Natural killer cell treated with Interleukin-12 subunit alpha and Interleukin-12 subunit beta and Interleukin-15 and Interleukin-18, amount 100 ng/mL, for 72 hours (primary cell): ENCODE measurements around the gene GMDS. TPM values are rescaled to one million over a fixed set of nuclear protein-coding genes. Genes with fewer than 3 reads are reported as not detected.

ENCODE experiments used
- ATAC-seq, 2 donors: fragments of 150-1000 bp; cut with Tn5 transposase in 1 of 2; sonication (Bioruptor Pico), chemical (Tn5 transposase) in 1 of 2; 2 replicates each; pipeline ENCODE4 v1.10.0; 2021
- DNase-seq: peaks from one replicate; pipeline ENCODE4 v3.0.0; 2022; ENCODE audit warnings: low spot score
- H3K27ac Mint-ChIP-seq, 2 donors: 1 replicate in 1 of 2; 2 replicates in 1 of 2; pipeline ENCODE4 v1.8.0; 2022; ENCODE audit warnings: mixed read lengths in 2 of 2, mild to moderate bottlenecking in 1 of 2, moderate library complexity in 1 of 2
- H3K27me3 Mint-ChIP-seq, 2 donors: 1 replicate in 1 of 2; 2 replicates in 1 of 2; pipeline ENCODE4 v1.8.0; 2022; ENCODE audit warnings: mixed read lengths in 2 of 2
- H3K36me3 Mint-ChIP-seq: one replicate; pipeline ENCODE4 v1.8.0; 2022; ENCODE audit warnings: mixed read lengths
- H3K4me1 Mint-ChIP-seq, 2 donors: 1 replicate in 1 of 2; 2 replicates in 1 of 2; pipeline ENCODE4 v1.8.0; 2022; ENCODE audit warnings: low read depth in 2 of 2, mixed read lengths in 2 of 2, mild to moderate bottlenecking in 1 of 2
- H3K4me3 Mint-ChIP-seq: one replicate; pipeline ENCODE4 v1.8.0; 2022; ENCODE audit warnings: mixed read lengths
- H3K9me3 Mint-ChIP-seq: 2 replicates; pipeline ENCODE4 v1.8.0; 2022; ENCODE audit warnings: mixed read lengths
- total RNA-seq, 2 donors: library from RNA; stranded (reverse); gene quantifications; one replicate each; pipeline ENCODE4 v1.2.3, GENCODE V29; 2022

The GMDS gene
- total RNA-seq, 2 donors from 2014 or later: 23.7 to 39.4 TPM

- H3K4me1 Mint-ChIP-seq: peaks cover 7 to 10% of the 10 kb centered on the region in 2 donors
- peaks cover 27 to 33% of the 10 kb centered on the region in 2 donors for H3K27me3 Mint-ChIP-seq
- H3K4me3 Mint-ChIP-seq: no peak overlapping the region
- ATAC-seq (no peak), DNase-seq (no peak)
- peaks cover 6% of the 10 kb centered on the region for H3K36me3 Mint-ChIP-seq
- H3K27ac Mint-ChIP-seq: no peak overlapping the region
- no peaks in the 10 kb centered on the region for H3K9me3 Mint-ChIP-seq
Measured at GRCh38 chr6:1620504-1621069, 624.8 kb downstream of the GMDS start.

DNA sequence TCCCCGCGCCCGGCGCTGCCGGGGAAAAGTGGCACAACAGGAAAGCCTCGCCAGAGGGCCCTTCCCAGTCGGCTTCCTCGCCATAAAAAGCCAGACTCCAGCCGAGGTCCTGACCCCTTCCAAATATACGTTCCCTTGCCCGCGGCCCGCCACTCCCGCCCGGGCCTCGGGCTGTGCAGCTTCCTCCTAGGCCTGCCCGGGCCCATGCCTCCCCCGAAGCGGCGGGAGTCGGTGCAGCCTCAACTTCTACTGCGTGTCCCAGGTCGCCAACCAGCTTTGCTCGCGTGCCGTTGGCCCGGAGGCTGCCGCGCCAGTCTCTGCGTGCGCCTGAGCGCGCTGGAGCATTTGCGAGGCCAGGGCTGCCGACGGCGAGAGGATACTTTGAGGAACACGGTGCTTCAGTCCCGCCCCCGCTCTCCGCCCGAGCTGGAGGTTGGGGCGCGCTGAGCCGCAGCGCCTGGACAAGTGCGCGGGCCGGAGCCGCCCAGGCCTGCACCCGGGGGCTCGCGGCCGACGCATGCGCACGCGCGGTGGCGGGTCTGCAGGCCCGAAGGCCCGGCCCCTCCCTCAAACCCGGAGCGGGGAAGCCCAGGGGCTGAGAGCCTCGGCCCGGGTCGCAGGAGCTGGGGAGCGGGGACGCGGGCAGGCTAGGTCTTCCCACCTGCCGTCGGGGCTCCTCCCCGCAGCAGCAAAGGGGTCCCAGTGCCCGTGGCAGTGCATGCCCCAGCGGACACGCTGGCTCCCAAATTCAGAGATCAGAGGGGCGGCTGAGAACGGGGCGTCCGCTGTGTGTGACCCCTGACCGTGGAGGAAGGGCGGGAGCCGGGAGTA lies 625.5 kb downstream of the GMDS start:
- H3K27me3 Mint-ChIP-seq: peaks cover 21 to 27% of the 10 kb centered on the region in 2 donors
- peaks cover 0 to 3% of the 10 kb centered on the region in 2 donors for H3K4me1 Mint-ChIP-seq
- DNase-seq: no peak
- no peak overlapping the region for H3K27ac Mint-ChIP-seq
- peaks cover 6% of the 10 kb centered on the region for H3K36me3 Mint-ChIP-seq
- no peak for ATAC-seq
- H3K9me3 Mint-ChIP-seq: no peaks in the 10 kb centered on the region
- H3K4me3 Mint-ChIP-seq: no peak overlapping the region

- peaks cover 6% of the 10 kb centered on the region for H3K36me3 Mint-ChIP-seq
- H3K9me3 Mint-ChIP-seq: no peaks in the 10 kb centered on the region
- ATAC-seq (no peak), DNase-seq (no peak)
- H3K27ac Mint-ChIP-seq: no peak overlapping the region
- peaks cover 21 to 27% of the 10 kb centered on the region in 2 donors for H3K27me3 Mint-ChIP-seq
- no peak overlapping the region for H3K4me3 Mint-ChIP-seq
- H3K4me1 Mint-ChIP-seq: peaks cover 0 to 3% of the 10 kb centered on the region in 2 donors
Measured at GRCh38 chr6:1619098-1619672, 626.2 kb downstream of the GMDS start.

- no peak overlapping the region for H3K27ac Mint-ChIP-seq
- peaks cover 6% of the 10 kb centered on the region for H3K36me3 Mint-ChIP-seq
- DNase-seq: no peak
- H3K4me3 Mint-ChIP-seq: no peak overlapping the region
- ATAC-seq: no peak
- no peaks in the 10 kb centered on the region for H3K9me3 Mint-ChIP-seq
- peaks cover 0 to 3% of the 10 kb centered on the region in 2 donors for H3K4me1 Mint-ChIP-seq
- H3K27me3 Mint-ChIP-seq: peaks cover 23 to 24% of the 10 kb centered on the region in 2 donors
Measured at GRCh38 chr6:1618311-1619097, 626.9 kb downstream of the GMDS start.

- no peak overlapping the region for H3K27ac Mint-ChIP-seq
- H3K4me1 Mint-ChIP-seq: peaks cover 3 to 7% of the 10 kb centered on the region in 2 donors
- peaks cover 6% of the 10 kb centered on the region for H3K36me3 Mint-ChIP-seq
- H3K9me3 Mint-ChIP-seq: no peaks in the 10 kb centered on the region
- H3K4me3 Mint-ChIP-seq: no peak overlapping the region
- DNase-seq: no peak
- ATAC-seq: no peak
- peaks cover 24 to 31% of the 10 kb centered on the region in 2 donors for H3K27me3 Mint-ChIP-seq
Measured at GRCh38 chr6:1617466-1618310, 627.7 kb downstream of the GMDS start.

DNA sequence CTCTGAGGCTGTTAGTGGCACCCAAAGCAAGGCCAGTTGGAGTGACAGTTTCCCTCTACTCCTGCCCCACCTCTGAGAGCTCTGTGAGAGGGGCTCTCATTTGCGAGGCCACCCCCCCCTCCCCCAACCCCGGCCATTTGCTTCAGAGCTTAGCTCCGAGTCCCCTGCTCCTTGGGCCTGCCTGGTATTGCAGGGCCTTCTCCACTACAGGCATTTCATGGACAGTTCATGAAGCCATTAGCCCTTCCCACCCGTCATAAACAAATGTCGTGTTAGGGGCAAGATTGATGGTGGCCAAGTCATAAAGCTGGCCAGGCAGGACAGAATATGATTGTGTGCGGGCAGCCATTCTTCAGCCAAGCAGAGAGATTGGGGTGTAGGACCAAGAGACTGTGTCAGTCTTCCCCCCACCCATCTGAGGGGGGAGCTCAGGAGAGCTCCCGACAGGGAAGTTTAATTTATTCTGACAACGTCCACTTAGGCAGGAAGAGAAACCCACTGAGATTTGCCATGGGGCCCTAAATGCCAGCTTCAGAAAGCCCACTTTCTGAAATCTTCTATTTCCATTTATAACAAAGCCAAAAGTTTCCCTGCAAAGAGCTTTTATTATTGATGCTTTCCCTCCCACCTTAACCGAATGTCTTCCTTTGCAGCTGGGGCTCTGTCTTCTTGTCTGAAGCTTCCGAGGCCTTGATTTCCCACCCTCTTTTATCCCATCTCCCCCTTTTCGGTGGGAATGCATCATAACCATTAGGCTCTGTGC lies 628.5 kb downstream of the GMDS start:
- H3K9me3 Mint-ChIP-seq: no peaks in the 10 kb centered on the region
- peaks cover 23 to 39% of the 10 kb centered on the region in 2 donors for H3K27me3 Mint-ChIP-seq
- no peak for DNase-seq
- H3K27ac Mint-ChIP-seq: no peak overlapping the region
- H3K4me1 Mint-ChIP-seq: peaks cover 9 to 15% of the 10 kb centered on the region in 2 donors
- ATAC-seq: no peak
- H3K4me3 Mint-ChIP-seq: no peak overlapping the region
- H3K36me3 Mint-ChIP-seq: peaks cover 3% of the 10 kb centered on the region

DNA sequence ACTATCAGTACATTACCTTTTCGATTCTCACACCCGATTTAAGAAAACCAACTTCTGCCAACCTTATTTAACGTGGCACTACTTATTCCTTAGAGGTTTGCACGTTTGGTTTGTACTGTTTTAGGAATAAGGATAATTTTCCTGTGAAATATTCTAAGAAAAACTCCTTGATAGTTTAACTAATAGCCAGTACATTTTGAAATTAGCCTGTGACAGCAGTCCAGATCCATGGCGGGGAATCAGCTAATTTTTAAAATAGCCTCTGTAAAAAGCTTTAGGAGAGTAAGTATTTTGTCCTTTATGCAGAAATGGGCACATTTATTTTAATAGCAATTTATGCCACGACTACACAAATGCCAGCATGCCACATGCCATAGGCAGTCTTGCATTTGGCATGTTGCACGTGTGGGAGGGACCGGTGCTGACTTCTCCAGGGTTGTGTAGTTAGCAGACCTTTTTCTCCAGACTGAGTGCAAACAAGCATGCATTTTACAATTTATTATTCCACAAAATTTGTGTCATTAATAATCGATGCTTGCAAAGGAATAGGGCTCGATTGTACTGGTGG lies 629.5 kb downstream of the GMDS start:
- DNase-seq: no peak
- Mint-ChIP-seq H3K4me1 (peaks cover 10 to 17% of the 10 kb centered on the region in 2 donors), H3K27me3 (peaks cover 24 to 42% of the 10 kb centered on the region in 2 donors), H3K27ac (no peak overlapping the region), H3K36me3 (peaks cover 5% of the 10 kb centered on the region), H3K9me3 (no peaks in the 10 kb centered on the region), H3K4me3 (no peak overlapping the region)
- no peak for ATAC-seq

GRCh38 chr6:1615151-1615852 lies 630.1 kb downstream of the GMDS start:
- no peaks in the 10 kb centered on the region for H3K9me3 Mint-ChIP-seq
- H3K36me3 Mint-ChIP-seq: peaks cover 5% of the 10 kb centered on the region
- H3K27ac Mint-ChIP-seq: no peak overlapping the region
- no peak overlapping the region for H3K4me3 Mint-ChIP-seq
- ATAC-seq (no peak), DNase-seq (no peak)
- peaks cover 13 to 21% of the 10 kb centered on the region in 2 donors for H3K4me1 Mint-ChIP-seq
- H3K27me3 Mint-ChIP-seq: peaks cover 26 to 42% of the 10 kb centered on the region in 2 donors

GRCh38 chr6:1614448-1615150 lies 630.8 kb downstream of the GMDS start:
- Mint-ChIP-seq H3K36me3 (peaks cover 5% of the 10 kb centered on the region), H3K9me3 (no peaks in the 10 kb centered on the region), H3K27ac (no peak overlapping the region), H3K4me3 (no peak overlapping the region), H3K27me3 (peaks cover 26 to 42% of the 10 kb centered on the region in 2 donors), H3K4me1 (peaks cover 13 to 21% of the 10 kb centered on the region in 2 donors)
- no peak for ATAC-seq
- DNase-seq: no peak

GRCh38 chr6:1613688-1614447 lies 631.5 kb downstream of the GMDS start:
- no peaks in the 10 kb centered on the region for H3K9me3 Mint-ChIP-seq
- no peak overlapping the region for H3K27ac Mint-ChIP-seq
- H3K4me3 Mint-ChIP-seq: no peak overlapping the region
- ATAC-seq: no peak
- peaks cover 5% of the 10 kb centered on the region for H3K36me3 Mint-ChIP-seq
- no peak for DNase-seq
- H3K27me3 Mint-ChIP-seq: peaks cover 26 to 42% of the 10 kb centered on the region in 2 donors
- peaks cover 13 to 21% of the 10 kb centered on the region in 2 donors for H3K4me1 Mint-ChIP-seq

DNA sequence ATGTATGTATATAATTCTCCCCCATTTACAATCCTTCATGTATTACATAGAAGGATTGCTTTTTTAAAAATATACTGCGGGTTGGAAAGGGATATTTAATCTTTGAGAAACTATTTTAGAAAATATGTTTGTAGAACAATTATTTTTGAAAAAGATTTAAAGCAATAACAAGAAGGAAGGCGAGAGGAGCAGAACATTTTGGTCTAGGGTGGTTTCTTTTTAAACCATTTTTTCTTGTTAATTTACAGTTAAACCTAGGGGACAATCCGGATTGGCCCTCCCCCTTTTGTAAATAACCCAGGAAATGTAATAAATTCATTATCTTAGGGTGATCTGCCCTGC lies 632.1 kb downstream of the GMDS start:
- ATAC-seq: no peak
- no peak for DNase-seq
- peaks cover 26 to 43% of the 10 kb centered on the region in 2 donors for H3K27me3 Mint-ChIP-seq
- H3K27ac Mint-ChIP-seq: no peak overlapping the region
- H3K9me3 Mint-ChIP-seq: no peaks in the 10 kb centered on the region
- peaks cover 17 to 25% of the 10 kb centered on the region in 2 donors for H3K4me1 Mint-ChIP-seq
- H3K4me3 Mint-ChIP-seq: no peak overlapping the region
- H3K36me3 Mint-ChIP-seq: peaks cover 5% of the 10 kb centered on the region
